DLD1 (cell line): ENCODE measurements around the gene DNPH1.

Experiments used
- in situ Hi-C: cut with HindIII; loops from 2 replicates; pipeline ENCODE4 v1.10.0; 2017; ENCODE audit warnings: low sequenced_read_pairs

Gene DNPH1

GRCh38 chr6:43228951-43229802 lies at the start of gene DNPH1:
Gene DNPH1, minus strand, starts transcription at chr6:43229481. Its CDS starts 25 bp downstream, at chr6:43229456.
- in situ Hi-C loops, result no loop called here

- in situ Hi-C loops, result no loop called here
Observed at GRCh38 chr6:43278524-43279078, 49.3 kb upstream of the DNPH1 start.

GRCh38 chr6:43277643-43278523 lies 48.6 kb upstream of the DNPH1 start:
- in situ Hi-C loops, result no loop called here

GRCh38 chr6:43277306-43277642 lies 48.0 kb upstream of the DNPH1 start:
- in situ Hi-C loops, result no loop called here

- in situ Hi-C loops, result no loop called here
Observed at GRCh38 chr6:43276577-43277305, 47.5 kb upstream of the DNPH1 start.

DNA sequence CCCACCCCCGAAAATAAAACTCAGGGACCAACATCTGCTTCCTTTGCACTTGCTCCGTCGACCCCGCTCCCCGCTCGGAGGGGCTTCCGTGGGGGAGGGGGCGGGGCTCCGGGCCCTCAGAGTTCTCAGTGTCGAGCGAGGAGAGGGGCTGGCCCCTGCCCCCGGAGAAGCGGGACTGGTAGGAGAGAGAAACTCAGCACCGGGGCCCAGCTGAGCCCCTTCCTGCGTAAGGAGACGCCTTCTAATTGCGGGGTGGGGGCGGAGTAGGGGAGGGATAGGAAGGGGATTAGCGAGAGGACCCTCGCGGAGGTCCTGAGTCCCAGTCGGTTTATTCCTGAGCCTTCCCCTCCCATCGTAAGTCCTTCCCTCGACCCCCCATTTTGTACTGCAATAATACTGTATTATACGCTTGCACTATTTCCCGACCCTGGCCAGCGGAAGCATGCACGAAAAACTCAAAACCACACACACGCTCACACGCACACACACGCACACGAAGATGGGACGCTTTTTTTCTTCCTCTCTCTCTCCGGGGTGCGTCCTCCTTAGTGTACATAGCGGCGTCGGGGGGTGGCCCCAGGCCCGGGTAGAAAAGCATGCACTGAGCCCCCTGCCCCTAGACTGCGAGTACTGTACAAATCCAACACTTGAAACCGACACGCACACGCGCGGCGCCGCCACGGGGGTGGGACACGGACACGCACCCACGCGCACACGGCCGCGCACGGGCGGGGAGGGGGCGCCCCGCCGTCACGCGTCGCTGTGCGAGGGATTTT lies 46.7 kb upstream of the DNPH1 start:
- in situ Hi-C loops, result no loop called here

- in situ Hi-C loops, result no loop called here
Observed at GRCh38 chr6:43274916-43275597, 45.8 kb upstream of the DNPH1 start.

GRCh38 chr6:43274127-43274915 lies 45.0 kb upstream of the DNPH1 start:
- in situ Hi-C loops, result no loop called here

GRCh38 chr6:43273707-43274106 lies 44.4 kb upstream of the DNPH1 start:
- in situ Hi-C loops, result no loop called here

- in situ Hi-C loops, result no loop called here
Observed at GRCh38 chr6:43271944-43272343, 42.7 kb upstream of the DNPH1 start.

GRCh38 chr6:43271103-43271815 lies 42.0 kb upstream of the DNPH1 start:
- in situ Hi-C loops, result no loop called here

GRCh38 chr6:43269273-43270007 lies 40.2 kb upstream of the DNPH1 start:
- in situ Hi-C loops, result no loop called here

GRCh38 chr6:43268782-43269272 lies 39.5 kb upstream of the DNPH1 start:
- in situ Hi-C loops, result no loop called here

- in situ Hi-C loops, result no loop called here
Observed at GRCh38 chr6:43268355-43268700, 39.0 kb upstream of the DNPH1 start.

- in situ Hi-C loops, result no loop called here
Observed at GRCh38 chr6:43267619-43268354, 38.5 kb upstream of the DNPH1 start.

DNA sequence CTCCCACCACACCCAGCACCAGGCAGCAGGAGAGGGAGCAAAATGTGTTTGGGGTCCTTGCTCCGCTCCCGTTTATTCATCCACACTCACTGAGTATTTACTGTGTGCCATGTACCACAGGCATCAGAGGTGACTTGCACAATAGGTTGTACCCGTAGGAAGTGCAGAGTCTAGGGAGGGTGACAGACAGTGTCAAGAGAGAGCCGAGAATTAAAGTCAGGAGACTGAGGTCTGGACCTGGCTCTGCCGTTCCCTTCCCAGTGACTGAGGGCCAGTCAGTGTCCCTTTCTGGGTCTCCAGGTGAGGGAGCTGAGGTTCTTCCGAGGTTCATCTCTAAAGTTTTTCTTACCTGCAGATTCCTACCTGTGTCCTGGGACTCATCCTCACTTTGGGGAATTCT lies 36.3 kb upstream of the DNPH1 start:
- in situ Hi-C loops, result no loop called here
